ENCODE measurements around the gene PLEKHF1. TPM values are rescaled to one million over a fixed set of nuclear protein-coding genes. Genes with fewer than 3 reads are reported as not detected.

PLEKHF1 gene
- total and polyA plus RNA-seq, 2 experiments from 2014 or later, result 10.1 to 25.1 TPM

GRCh38 chr19:29690842-29691241 lies 25.6 kb downstream of the PLEKHF1 start:
- H3K27ac ChIP-seq (ENCODE audit: low read depth), result no peak overlapping the region
- no peak for TF ChIP-seq EZH2 (IDR thresholded peaks at IDR 0.05; ENCODE audit: low read depth, unreplicated experiment)
- peak; percentile 63 to 76 for TF ChIP-seq CTCF (conservative IDR thresholded peaks at IDR 0.05; ENCODE audit: low read depth in 2 of 2)
- Mint-ChIP-seq H3K36me3 (ENCODE audit: low read depth) (peaks cover 8% of the 10 kb centered on the region), H3K4me1 (peaks cover 7% of the 10 kb centered on the region), H3K9me3 (peaks cover 40% of the 10 kb centered on the region), H3K27ac (peak overlapping the region; percentile 89), H3K4me3 (no peak overlapping the region), H3K27me3 (ENCODE audit: insufficient read depth, low read depth, poor library complexity) (peaks cover 6% of the 10 kb centered on the region)
- peak overlapping the region; percentile 90 for H2AFZ ChIP-seq
- H3K9me2 ChIP-seq (ENCODE audit: insufficient read depth), result peaks cover 5% of the 10 kb centered on the region; the same call in 1 of the 2 replicates
- H3K27me3 ChIP-seq (ENCODE audit: insufficient read depth), result no peaks in the 10 kb centered on the region
- H3K79me2 ChIP-seq (replicated peaks; ENCODE audit: insufficient read depth), result no peaks in the 10 kb centered on the region
- no peak overlapping the region for H3K4me3 ChIP-seq
- H3K4me2 ChIP-seq, result no peak overlapping the region
- no peaks in the 10 kb centered on the region; the same call in 1 of the 2 replicates for H3K36me3 ChIP-seq (ENCODE audit: insufficient read depth)
- H3K4me1 ChIP-seq (ENCODE audit: insufficient read depth), result no peaks in the 10 kb centered on the region
- H3F3A ChIP-seq (replicated peaks; ENCODE audit: low read depth), result no peaks in the 10 kb centered on the region
- H4K20me1 ChIP-seq (replicated peaks; ENCODE audit: insufficient read depth), result no peaks in the 10 kb centered on the region
- ATAC-seq (peak; percentile 68), DNase-seq (ENCODE audit: low spot score) (peak; percentile 83)

- no peaks in the 10 kb centered on the region; the same call in 1 of the 2 replicates for H3K36me3 ChIP-seq (ENCODE audit: insufficient read depth)
- H2AFZ ChIP-seq, result no peak overlapping the region
- no peaks in the 10 kb centered on the region for H4K20me1 ChIP-seq (replicated peaks; ENCODE audit: insufficient read depth)
- H3K4me3 ChIP-seq, result no peak overlapping the region
- peaks cover 7% of the 10 kb centered on the region for H3K27me3 Mint-ChIP-seq (ENCODE audit: insufficient read depth, low read depth, poor library complexity)
- peaks cover 5% of the 10 kb centered on the region; the same call in 1 of the 2 replicates for H3K9me2 ChIP-seq (ENCODE audit: insufficient read depth)
- no peaks in the 10 kb centered on the region for H3K79me2 ChIP-seq (replicated peaks; ENCODE audit: insufficient read depth)
- H3K27me3 ChIP-seq (ENCODE audit: insufficient read depth), result no peaks in the 10 kb centered on the region
- no peaks in the 10 kb centered on the region for H3K4me1 ChIP-seq (ENCODE audit: insufficient read depth)
- no peak overlapping the region for H3K4me3 Mint-ChIP-seq
- H3K4me2 ChIP-seq, result no peak overlapping the region
- H3K27ac ChIP-seq (ENCODE audit: low read depth), result no peak overlapping the region
- DNase-seq (ENCODE audit: low spot score), result no peak
- H3K36me3 Mint-ChIP-seq (ENCODE audit: low read depth), result peaks cover 5% of the 10 kb centered on the region
- H3K27ac Mint-ChIP-seq, result no peak overlapping the region
- no peaks in the 10 kb centered on the region for H3F3A ChIP-seq (replicated peaks; ENCODE audit: low read depth)
- no peak; the same call in 2 of the 3 replicates for ATAC-seq
- peaks cover 36% of the 10 kb centered on the region for H3K9me3 Mint-ChIP-seq
- peaks cover 7% of the 10 kb centered on the region; the same call in 2 of the 3 replicates for H3K4me1 Mint-ChIP-seq
- no peak for TF ChIP-seq ZNF331 (CRISPR knock-in tag; IDR thresholded peaks at IDR 0.05; ENCODE audit: low read depth)
- TF ChIP-seq EZH2phosphoT487 (IDR thresholded peaks at IDR 0.05; ENCODE audit: unreplicated experiment), result no peak
- TF ChIP-seq ZNF114 (CRISPR knock-in tag; IDR thresholded peaks at IDR 0.05), result no peak
- no peak for TF ChIP-seq STAT1 (IDR thresholded peaks at IDR 0.05; ENCODE audit: unreplicated experiment)
- no peak for TF ChIP-seq POLR2AphosphoS5 (IDR thresholded peaks at IDR 0.05; ENCODE audit: low read depth)
- TF ChIP-seq, protein P1, sequence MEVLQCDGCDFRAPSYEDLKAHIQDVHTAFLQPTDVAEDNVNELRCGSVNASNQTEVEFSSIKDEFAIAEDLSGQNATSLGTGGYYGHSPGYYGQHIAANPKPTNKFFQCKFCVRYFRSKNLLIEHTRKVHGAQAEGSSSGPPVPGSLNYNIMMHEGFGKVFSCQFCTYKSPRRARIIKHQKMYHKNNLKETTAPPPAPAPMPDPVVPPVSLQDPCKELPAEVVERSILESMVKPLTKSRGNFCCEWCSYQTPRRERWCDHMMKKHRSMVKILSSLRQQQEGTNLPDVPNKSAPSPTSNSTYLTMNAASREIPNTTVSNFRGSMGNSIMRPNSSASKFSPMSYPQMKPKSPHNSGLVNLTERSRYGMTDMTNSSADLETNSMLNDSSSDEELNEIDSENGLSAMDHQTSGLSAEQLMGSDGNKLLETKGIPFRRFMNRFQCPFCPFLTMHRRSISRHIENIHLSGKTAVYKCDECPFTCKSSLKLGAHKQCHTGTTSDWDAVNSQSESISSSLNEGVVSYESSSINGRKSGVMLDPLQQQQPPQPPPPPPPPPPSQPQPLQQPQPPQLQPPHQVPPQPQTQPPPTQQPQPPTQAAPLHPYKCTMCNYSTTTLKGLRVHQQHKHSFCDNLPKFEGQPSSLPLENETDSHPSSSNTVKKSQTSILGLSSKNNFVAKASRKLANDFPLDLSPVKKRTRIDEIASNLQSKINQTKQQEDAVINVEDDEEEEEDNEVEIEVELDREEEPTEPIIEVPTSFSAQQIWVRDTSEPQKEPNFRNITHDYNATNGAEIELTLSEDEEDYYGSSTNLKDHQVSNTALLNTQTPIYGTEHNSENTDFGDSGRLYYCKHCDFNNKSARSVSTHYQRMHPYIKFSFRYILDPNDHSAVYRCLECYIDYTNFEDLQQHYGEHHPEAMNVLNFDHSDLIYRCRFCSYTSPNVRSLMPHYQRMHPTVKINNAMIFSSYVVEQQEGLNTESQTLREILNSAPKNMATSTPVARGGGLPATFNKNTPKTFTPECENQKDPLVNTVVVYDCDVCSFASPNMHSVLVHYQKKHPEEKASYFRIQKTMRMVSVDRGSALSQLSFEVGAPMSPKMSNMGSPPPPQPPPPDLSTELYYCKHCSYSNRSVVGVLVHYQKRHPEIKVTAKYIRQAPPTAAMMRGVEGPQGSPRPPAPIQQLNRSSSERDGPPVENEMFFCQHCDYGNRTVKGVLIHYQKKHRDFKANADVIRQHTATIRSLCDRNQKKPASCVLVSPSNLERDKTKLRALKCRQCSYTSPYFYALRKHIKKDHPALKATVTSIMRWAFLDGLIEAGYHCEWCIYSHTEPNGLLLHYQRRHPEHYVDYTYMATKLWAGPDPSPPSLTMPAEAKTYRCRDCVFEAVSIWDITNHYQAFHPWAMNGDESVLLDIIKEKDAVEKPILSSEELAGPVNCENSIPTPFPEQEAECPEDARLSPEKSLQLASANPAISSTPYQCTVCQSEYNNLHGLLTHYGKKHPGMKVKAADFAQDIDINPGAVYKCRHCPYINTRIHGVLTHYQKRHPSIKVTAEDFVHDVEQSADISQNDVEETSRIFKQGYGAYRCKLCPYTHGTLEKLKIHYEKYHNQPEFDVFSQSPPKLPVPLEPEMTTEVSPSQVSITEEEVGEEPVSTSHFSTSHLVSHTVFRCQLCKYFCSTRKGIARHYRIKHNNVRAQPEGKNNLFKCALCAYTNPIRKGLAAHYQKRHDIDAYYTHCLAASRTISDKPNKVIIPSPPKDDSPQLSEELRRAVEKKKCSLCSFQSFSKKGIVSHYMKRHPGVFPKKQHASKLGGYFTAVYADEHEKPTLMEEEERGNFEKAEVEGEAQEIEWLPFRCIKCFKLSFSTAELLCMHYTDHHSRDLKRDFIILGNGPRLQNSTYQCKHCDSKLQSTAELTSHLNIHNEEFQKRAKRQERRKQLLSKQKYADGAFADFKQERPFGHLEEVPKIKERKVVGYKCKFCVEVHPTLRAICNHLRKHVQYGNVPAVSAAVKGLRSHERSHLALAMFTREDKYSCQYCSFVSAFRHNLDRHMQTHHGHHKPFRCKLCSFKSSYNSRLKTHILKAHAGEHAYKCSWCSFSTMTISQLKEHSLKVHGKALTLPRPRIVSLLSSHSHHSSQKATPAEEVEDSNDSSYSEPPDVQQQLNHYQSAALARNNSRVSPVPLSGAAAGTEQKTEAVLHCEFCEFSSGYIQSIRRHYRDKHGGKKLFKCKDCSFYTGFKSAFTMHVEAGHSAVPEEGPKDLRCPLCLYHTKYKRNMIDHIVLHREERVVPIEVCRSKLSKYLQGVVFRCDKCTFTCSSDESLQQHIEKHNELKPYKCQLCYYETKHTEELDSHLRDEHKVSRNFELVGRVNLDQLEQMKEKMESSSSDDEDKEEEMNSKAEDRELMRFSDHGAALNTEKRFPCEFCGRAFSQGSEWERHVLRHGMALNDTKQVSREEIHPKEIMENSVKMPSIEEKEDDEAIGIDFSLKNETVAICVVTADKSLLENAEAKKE (CRISPR knock-in tag; IDR thresholded peaks at IDR 0.05), result no peak
- TF ChIP-seq REST (IDR thresholded peaks at IDR 0.05; ENCODE audit: unreplicated experiment), result no peak
- no peak for TF ChIP-seq JUNB (IDR thresholded peaks at IDR 0.05; ENCODE audit: unreplicated experiment)
- no peak for TF ChIP-seq NANOG (IDR thresholded peaks at IDR 0.05; ENCODE audit: borderline replicate concordance)
These were observed 28.9 kb downstream of the PLEKHF1 start for GRCh38 chr19:29694161-29694560.

Data from GM23338 (cell line).